ENCODE results near the gene LPP.
A peak's percentile ranks its signal among the peaks of the same experiment; 100 is the strongest.
"Not testable (repeated sequence)": the region's sequence is repeated elsewhere in the genome, so short reads cannot be mapped to it uniquely, and the experiment has no call there.

LPP gene

GRCh38 chr3:188416041-188416440 lies 262.1 kb downstream of the LPP start:
- no peak for DNase-seq

DNA sequence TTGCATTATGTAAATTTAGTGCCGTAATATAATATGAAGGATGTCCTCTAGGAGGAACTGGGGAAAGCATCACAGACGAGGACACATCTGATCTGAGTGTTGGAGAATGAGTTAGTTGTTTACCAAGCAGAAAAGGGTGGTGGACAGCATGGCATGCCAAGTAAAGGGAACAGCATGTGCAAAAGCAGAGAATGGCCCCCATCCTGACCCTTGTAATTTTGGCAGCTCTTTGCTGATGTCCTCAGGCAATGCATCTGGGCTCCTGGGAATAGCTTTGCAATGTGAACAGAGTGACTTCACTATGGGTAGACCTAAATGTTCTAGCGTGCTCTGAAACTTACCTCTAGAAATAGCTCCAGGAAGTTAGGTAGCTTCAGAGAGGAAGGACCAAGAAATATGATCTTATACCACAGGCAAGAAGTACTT lies 263.3 kb downstream of the LPP start:
- DNase-seq: no peak

- DNase-seq: no peak
Observed at GRCh38 chr3:188417766-188418165, 263.8 kb downstream of the LPP start.

DNA sequence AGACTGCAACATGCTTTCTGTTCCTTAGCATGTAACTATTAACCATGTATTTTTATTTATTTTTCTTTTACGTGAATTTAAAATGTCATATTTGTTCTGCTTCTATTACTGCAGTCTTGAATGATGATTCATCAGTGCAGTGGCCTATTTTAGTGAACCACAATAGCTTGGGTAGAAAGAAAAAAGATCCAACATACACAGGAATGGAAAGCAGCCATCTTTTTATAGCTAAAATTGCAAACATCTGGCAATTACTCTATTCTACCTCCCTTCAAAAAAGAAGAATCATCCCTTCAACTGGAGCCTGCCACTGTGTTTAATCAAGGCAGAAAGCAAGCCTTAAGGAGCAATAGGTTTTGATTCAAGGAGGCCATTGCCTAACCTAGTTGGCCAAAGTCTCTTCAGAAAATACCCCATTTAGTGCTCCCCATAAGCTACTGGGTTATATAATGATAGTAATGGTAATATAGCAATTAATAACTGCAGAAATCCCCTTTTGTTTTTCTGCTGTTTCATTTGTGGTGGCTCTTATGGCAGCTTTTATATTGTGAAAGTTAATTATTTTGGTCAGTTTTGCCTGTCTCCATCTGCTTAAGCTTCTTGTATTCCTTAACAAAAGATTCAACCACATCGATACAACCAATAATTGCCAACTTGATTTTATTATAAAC lies 267.3 kb downstream of the LPP start:
- DNase-seq: no peak

GRCh38 chr3:188421836-188422540 lies 268.0 kb downstream of the LPP start:
- peak in 1 of 2 donors; percentile 67 for DNase-seq

DNA sequence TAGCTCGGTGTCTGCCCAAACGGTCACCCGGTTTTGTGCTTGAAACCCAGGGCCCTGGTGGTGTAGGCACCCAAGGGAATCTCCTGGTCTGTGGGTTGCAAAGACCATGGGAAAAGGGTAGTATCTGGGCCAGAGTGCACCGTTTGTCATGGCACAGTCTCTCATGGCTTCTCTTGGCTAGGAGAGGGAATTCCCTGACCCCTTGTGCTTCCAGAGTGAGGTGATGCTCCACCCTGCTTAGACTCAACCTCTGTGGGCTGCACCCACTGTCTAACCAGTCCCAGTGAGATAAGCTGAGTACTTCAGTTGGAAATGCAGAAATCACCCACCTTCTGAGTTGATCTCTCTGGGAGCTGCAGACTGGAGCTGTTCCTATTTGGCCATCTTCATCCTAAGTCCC lies 274.0 kb downstream of the LPP start:
- not testable (repeated sequence) for DNase-seq

DNA sequence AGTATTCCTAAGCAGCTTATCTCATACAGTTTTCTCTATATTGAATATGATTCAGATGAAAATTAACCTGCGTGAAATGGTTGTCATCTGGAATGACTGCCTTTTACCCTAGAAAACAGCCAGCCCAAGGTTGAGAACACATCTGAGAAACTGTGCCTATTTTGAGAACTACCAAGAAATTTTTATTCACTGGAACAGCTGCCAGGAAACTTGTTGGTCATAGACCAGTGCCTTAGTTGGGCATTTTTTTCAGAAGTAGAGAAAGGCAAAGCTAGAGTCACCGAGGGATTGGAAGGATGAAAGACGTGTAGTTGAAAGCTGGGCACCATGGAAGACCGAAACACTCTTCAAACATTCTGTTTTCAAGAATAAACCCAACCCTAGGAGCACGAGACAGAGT lies 277.1 kb downstream of the LPP start:
- DNase-seq: no peak

- DNase-seq: no peak
Observed at GRCh38 chr3:188431553-188431952, 277.6 kb downstream of the LPP start.

DNA sequence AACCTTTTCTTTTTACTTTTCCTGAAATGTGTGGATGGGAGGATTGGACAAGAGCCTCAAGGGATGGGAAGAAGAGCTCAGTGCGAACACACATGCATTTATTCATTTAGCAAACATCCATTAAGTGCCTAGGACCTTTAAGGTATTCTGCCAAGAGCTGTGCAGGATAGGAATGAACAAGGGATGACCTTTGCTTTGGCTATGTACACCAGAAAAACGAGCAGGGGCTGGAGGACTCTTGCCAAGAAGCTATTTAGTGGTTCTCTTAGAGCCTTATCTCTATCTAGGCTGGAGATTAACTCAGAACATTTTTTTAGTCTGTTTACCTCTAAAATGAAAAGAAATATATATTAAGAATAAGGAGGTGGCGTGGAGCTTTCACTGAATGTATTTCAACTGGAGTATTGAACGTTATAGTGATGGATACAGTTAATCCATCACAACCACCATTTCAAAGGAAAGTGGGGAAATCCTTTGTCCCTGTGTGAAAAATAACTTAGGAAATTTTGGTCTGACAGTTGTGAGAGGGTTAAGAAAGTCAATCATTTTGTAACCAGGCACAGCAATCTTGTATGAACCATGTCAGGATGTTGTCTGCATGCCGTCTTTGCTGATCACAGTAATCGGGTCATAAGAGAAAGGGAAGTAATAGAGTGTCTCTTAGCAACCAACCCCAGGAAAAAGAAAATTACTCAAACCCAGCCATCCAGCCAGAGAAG lies 279.0 kb downstream of the LPP start:
- peak; percentile 38 to 56 for DNase-seq

DNA sequence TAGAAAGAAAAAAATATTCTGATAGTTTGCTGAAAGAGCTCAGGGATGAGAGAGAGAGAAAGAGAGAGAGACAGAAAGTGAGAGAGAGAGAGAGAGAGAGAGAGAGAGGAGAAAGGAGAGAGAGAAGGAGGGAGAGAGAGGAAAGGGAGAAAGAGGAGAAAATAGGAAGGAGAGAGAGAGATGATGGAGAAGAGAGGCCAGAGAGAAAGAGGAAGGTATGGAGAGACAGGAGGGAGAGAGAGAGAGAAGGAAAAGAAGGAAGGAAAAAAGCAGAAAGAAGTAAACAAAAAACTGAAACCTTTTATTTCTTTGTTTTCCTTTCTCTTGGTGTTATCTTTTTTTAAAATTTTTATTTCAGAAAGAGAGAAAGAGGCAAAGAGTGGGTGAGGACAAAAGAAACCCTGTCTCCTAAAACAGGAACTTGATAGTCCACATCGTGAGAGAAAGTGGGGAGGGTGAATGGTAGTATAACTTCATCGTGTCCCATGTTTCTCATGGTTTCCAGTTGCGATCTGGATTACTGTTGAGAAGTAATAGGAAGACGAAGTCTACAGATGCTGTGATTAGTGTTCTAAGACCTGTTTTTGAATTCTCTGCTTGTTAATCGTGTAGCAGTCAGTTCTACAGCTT lies 279.7 kb downstream of the LPP start:
- DNase-seq: no peak

GRCh38 chr3:188434594-188434993 lies 280.6 kb downstream of the LPP start:
- no peak for DNase-seq

DNA sequence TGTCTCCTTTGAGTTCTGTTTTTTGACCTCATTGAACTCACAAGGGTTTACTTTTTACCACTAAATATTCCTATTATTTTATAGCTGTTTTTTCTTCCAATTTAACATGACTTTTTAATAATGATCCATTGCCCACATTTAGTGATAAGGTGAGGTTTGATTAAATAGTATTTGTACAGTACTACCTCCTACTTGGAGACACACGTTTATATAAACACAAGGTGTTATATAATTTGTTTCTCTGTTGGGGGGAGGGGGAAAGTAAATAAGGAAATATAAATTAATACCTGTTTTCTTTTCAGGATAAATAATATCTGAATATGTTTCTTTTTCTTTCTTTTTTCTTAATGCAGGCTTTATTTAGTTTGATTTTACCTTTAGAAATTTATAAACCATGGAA lies 281.3 kb downstream of the LPP start:
- DNase-seq: no peak

DNA sequence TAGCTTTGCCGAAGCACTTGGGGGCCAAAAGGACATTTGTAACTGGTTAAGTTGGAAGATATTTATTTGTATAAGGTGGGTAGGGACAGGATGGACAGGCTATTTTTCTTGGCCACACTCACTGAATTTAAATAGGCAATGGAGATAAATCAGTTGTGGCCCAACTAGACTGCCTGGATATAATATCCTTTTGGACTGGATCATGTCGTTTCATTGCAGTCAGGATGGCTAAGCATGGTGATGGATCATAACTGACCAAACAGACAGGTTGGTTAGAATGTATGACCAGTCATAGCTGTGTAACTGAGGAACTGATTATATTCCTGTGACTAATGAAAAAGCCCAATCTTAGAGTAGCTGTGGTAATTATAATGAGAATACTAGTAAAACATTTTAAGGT lies 284.0 kb downstream of the LPP start:
- no peak for DNase-seq

DNA sequence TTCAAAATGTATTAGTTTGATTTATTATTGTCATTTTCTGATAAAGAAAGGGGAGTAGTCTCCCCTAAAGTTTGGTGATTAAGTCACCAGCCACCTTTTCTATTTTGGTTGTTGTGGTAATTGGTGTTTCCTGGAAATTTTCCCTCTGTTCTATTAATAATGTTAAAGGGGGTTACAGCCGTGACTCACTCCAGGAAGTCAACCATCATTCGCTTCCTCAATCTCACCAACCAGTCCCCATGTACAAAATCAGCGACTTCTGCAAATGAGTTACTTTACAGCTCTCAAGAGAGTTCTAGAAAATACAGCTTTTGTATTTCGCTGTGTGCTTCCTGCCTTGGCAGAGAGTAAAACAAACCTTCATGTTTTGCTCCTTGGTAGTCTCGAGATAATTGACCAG lies 285.1 kb downstream of the LPP start:
- DNase-seq: peak; percentile 77 to 78

- DNase-seq: no peak
Observed at GRCh38 chr3:188440340-188440972, 286.5 kb downstream of the LPP start.

DNA sequence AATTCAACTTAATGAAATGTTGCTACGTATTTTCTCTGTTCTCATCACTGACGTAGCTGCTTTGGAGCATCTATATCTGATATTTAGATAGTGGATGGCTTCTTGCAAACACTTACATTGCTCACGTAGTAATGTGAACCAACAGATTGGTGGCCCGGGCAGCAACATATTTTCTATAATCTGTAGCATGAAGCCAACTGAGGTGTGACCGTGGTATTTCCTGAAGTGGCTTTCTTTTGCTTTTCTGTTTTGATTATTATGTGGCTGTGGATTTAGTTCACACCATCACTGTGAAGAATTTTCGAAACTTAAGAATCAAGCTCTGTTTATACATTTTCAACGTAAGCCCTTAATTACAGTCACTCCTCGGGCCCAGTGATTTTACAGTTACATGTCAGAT lies 288.5 kb downstream of the LPP start:
- peak in 1 of 2 donors; percentile 26 for DNase-seq

DNA sequence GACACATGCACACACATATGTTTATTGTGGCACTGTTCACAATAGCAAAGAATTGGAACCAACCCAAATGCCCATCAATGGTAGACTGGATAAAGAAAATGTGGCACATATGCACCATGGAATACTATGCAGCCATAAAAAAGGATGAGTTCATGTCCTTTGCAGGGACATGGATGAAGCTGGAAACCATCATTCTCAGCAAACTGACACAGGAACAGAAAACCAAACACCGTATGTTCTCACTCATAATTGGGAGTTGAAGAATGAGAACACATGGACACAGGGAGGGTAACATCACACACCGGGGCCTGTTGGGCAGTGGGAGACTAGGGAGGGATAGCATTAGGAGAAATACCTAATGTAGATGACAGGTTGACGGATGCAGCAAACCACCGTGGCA lies 291.2 kb downstream of the LPP start:
- DNase-seq: not testable (repeated sequence)

DNA sequence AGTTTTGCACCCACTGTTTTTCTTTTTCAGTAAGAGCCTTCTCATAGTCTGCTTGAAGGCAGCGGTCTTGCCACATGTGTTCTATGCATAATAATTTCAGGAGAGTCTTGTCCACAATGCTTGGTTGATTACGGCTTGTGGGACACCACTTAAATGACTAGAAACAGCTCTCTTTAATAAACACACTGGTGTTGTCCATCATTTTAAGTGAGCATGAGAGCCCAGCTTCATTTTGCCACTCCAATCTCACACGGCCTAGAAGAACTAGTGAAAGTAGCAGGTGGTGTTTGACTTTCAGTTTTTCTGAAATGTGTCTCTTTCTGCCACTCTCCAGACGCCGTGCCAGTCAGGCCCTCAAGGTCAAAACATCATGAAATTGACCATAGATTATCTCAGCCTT lies 292.1 kb downstream of the LPP start:
- DNase-seq: no peak

DNA sequence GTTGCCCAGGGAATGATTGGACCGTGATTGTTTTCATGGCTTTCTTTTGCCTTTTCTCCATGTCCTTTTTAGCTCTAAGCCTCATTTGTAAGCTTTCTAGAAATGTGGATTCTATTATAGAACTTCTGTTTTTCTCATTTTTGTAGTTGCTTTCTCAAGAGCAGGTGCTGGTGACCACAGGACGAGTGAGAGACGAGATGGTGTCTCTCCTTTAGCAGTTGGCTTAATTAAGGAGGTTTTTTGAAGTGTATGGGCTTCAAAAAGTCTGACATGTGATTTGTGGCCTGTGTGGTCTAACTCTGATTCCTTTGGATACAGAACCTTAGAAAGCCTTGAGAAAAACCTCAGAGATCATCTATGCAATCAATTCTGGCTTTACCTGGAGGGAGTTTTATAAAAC lies 292.8 kb downstream of the LPP start:
- no peak for DNase-seq

- DNase-seq: no peak
Observed at GRCh38 chr3:188448813-188449212, 294.9 kb downstream of the LPP start.

DNA sequence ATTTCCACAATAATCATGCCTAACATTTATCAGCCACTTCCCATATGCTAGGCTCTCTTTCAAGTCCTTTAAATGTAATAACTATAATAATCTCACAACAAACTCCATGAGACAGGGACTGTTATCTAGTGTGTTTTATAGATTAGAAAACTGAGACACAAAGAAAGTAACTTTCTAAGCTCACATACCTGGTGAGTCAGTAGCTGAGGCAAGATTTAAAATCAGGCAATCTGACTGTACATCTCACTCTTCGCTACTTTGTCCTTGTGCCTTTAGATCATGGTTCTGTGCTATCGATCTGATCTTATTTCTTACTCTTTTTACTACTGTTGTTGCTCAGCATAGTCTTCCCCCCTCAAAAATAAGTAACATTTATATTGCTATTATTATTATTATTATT lies 295.5 kb downstream of the LPP start:
- no peak for DNase-seq

DNA sequence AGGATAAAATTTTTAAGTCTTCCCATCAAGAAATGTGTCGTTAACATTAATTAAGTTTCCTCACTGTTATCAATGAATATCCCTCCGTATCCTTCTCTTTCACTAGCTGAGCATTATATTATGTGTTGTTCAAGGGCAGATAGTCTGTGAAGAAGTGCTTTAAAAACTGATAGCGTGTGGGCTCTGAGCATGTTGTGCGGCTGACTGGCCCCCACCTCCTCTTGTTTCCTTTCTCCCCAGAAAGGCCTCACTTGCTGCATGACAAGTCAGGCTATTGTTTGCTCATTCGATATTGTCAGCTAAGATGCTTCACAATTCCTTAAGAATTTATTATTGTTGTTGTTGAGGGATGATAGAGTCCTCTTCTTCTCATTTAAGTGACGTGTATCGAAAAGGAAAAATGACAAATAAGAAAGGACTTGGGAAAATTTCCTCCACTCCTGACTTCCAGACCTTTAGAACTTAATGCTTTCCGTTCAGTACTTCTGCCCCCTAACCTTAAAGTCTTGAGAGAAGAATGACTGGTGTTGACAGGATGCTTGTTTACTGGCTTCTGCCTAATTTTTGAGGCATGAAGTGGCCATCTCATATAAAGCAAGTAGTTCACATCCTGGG lies 298.3 kb downstream of the LPP start:
- DNase-seq: no peak
